ENCODE data around the gene OLFML3. TPM values are rescaled to one million over a fixed set of nuclear protein-coding genes. Genes with fewer than 3 reads are reported as not detected.

OLFML3 gene
- total and polyA plus RNA-seq, 2 of the 8 experiments (the other 6 are each of a cell fraction or from before 2014, with no cell fraction given): 56.0 to 72.3 TPM

DNA sequence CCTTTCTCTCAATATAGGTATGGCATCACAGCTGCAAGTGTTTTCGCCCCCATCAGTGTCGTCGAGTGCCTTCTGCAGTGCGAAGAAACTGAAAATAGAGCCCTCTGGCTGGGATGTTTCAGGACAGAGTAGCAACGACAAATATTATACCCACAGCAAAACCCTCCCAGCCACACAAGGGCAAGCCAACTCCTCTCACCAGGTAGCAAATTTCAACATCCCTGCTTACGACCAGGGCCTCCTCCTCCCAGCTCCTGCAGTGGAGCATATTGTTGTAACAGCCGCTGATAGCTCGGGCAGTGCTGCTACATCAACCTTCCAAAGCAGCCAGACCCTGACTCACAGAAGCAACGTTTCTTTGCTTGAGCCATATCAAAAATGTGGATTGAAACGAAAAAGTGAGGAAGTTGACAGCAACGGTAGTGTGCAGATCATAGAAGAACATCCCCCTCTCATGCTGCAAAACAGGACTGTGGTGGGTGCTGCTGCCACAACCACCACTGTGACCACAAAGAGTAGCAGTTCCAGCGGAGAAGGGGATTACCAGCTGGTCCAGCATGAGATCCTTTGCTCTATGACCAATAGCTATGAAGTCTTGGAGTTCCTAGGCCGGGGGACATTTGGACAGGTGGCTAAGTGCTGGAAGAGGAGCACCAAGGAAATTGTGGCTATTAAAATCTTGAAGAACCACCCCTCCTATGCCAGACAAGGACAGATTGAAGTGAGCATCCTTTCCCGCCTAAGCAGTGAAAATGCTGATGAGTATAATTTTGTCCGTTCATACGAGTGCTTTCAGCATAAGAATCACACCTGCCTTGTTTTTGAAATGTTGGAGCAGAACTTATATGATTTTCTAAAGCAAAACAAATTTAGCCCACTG is 38.7 kb upstream of the OLFML3 start:
- Histone ChIP-seq H2BK15ac (ENCODE audit: low read length) (no peak overlapping the region), H3K14ac (ENCODE audit: insufficient read length) (no peak overlapping the region), H2AFZ (ENCODE audit: low read length) (no peak overlapping the region), H4K5ac (ENCODE audit: insufficient read length, low read depth, low read length) (no peak overlapping the region), H2BK120ac (replicated peaks; ENCODE audit: low read depth, low read length) (no peak overlapping the region), H2AK5ac (ENCODE audit: low read depth, low read length) (no peak overlapping the region), H4K91ac (replicated peaks; ENCODE audit: insufficient read length, low read length) (no peak overlapping the region), H4K8ac (ENCODE audit: extremely low read depth, insufficient read depth, low read length) (no peak overlapping the region; the same call in 1 of the 2 replicates), H3K36me3 (ENCODE audit: control insufficient read depth in 2 of 4, insufficient read depth in 4 of 4, low read length in 3 of 4) (peaks cover 5 to 22% (median 6%) of the 10 kb centered on the region in 4 experiments), H3K27ac (ENCODE audit: low read depth, low read length) (no peak overlapping the region), H3K18ac (ENCODE audit: extremely low read depth, low read length) (no peak overlapping the region), H3K23me2 (ENCODE audit: low read depth, low read length) (no peaks in the 10 kb centered on the region), H2BK5ac (ENCODE audit: low read depth, low read length) (no peak overlapping the region), H3K9me3 (ENCODE audit: insufficient read depth in 2 of 2, low read depth in 1 of 2, low read length in 1 of 2) (no peaks in the 10 kb centered on the region), H3K23ac (ENCODE audit: insufficient read length) (no peak overlapping the region), H3K9ac (replicated peaks in 1 of 4; ENCODE audit: extremely low read depth in 1 of 4, low read depth in 3 of 4, low read length in 3 of 4) (no peak overlapping the region; a peak in 1 of 7 replicates), H4K20me1 (replicated peaks in 1 of 2; ENCODE audit: control insufficient read depth in 1 of 2, insufficient read depth in 2 of 2, low read length in 2 of 2) (peaks cover 1 to 9% of the 10 kb centered on the region in 2 experiments), H3K4me1 (replicated peaks in 1 of 4; ENCODE audit: control insufficient read depth in 3 of 4, insufficient read depth in 4 of 4, low read length in 3 of 4) (peaks cover 0 to 3% (median 0%) of the 10 kb centered on the region in 4 experiments; a peak in 3 of 7 replicates), H3K4ac (replicated peaks; ENCODE audit: insufficient read length, low read depth, low read length) (no peak overlapping the region), H3K79me2 (ENCODE audit: control insufficient read depth in 1 of 2, insufficient read depth in 2 of 2, low read length in 2 of 2) (peaks cover 7 to 59% of the 10 kb centered on the region in 2 experiments), H3K27me3 (replicated peaks in 1 of 4; ENCODE audit: control insufficient read depth in 3 of 4, extremely low read depth in 1 of 4, insufficient read depth in 3 of 4, low read length in 3 of 4) (no peaks in the 10 kb centered on the region), H3K79me1 (ENCODE audit: low read depth, low read length) (peaks cover 2% of the 10 kb centered on the region), H3K56ac (replicated peaks; ENCODE audit: insufficient read length, low read depth, low read length) (no peak overlapping the region), H2BK20ac (ENCODE audit: low read length) (no peak overlapping the region), H3K4me3 (ENCODE audit: extremely low read depth in 1 of 4, insufficient read depth in 2 of 4, low read depth in 3 of 4, low read length in 4 of 4) (no peak overlapping the region), H3K4me2 (ENCODE audit: insufficient read depth in 1 of 2, low read depth in 2 of 2, low read length in 2 of 2) (no peak overlapping the region), H2BK12ac (ENCODE audit: low read depth, low read length) (no peak overlapping the region)
- 89% methylated on average over 16 of the region's 16 CpGs; no CpG with 5 or more reads in 1 of the 2 experiments for WGBS, 2 experiments (ENCODE audit: extremely low coverage in 1 of 2, insufficient coverage in 1 of 2, insufficient read length in 1 of 2, insufficient replicate concordance in 2 of 2, low coverage in 1 of 2, low lambda C conversion rate in 2 of 2, missing lambda C conversion rate in 1 of 2)
- ChIA-PET CTCF (ENCODE audit: partially characterized antibody) (interaction anchor here (0.9 to 1.3 kb wide), 6 partner anchors 8 to 347 kb away, joined by 3 to 4 read pairs (median 4); no protein-coding TSS in a partner anchor), POLR2A (ENCODE audit: partially characterized antibody) (interaction anchor here (3.7 kb wide), 1 partner anchor 10 kb away, joined by 15 read pairs; no protein-coding TSS in a partner anchor)
- FAIRE-seq: no peak
- DNase-seq (ENCODE audit: low read depth in 1 of 2, low spot score in 2 of 2): no peak
- TF ChIP-seq CEBPB (IDR thresholded peaks at IDR 0.05; ENCODE audit: low read depth, low read length) (no peak), TBP (IDR thresholded peaks at IDR 0.05; ENCODE audit: low read depth, low read length) (no peak), EP300 (IDR thresholded peaks at IDR 0.05; ENCODE audit: borderline replicate concordance in 1 of 2, low read depth in 2 of 2, low read length in 2 of 2) (no peak), TAF1 (IDR thresholded peaks at IDR 0.05; ENCODE audit: low read depth, low read length) (no peak), GTF2F1 (IDR thresholded peaks at IDR 0.05; ENCODE audit: borderline replicate concordance, low read depth, low read length) (no peak), CTBP2 (IDR thresholded peaks at IDR 0.05; ENCODE audit: borderline replicate concordance, insufficient read depth, insufficient read length, low read length) (no peak), BCL11A (IDR thresholded peaks at IDR 0.05; ENCODE audit: low read depth in 2 of 2, low read length in 2 of 2) (no peak), SIX5 (IDR thresholded peaks at IDR 0.05; ENCODE audit: low read depth, low read length) (no peak), ZNF274 (IDR thresholded peaks at IDR 0.05; ENCODE audit: borderline replicate concordance, extremely low read depth, low read length) (no peak), TEAD4 (IDR thresholded peaks at IDR 0.05; ENCODE audit: low read depth, low read length) (no peak)
- TF ChIP-seq, protein P1, sequence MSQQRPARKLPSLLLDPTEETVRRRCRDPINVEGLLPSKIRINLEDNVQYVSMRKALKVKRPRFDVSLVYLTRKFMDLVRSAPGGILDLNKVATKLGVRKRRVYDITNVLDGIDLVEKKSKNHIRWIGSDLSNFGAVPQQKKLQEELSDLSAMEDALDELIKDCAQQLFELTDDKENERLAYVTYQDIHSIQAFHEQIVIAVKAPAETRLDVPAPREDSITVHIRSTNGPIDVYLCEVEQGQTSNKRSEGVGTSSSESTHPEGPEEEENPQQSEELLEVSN (IDR thresholded peaks at IDR 0.05): no peak

Data from H1 (cell line).